ENCODE data around the gene CCNL2.

The CCNL2 gene

GRCh38 chr1:1338278-1338677 is 60.9 kb downstream of the CCNL2 start:
- H3K36me3 ChIP-seq (ENCODE audit: control insufficient read depth, insufficient read depth, low read length): peaks cover 24% of the 10 kb centered on the region
- WGBS (ENCODE audit: insufficient coverage, insufficient read length): no CpG with 5 or more reads among the region's 36 CpGs
- H3K4me3 ChIP-seq (ENCODE audit: low read length): no peak overlapping the region
- H3K27ac ChIP-seq (ENCODE audit: low read length): no peak overlapping the region
- H3K9me3 ChIP-seq (ENCODE audit: control insufficient read depth, insufficient read depth, low read length): no peaks in the 10 kb centered on the region
- H3K4me1 ChIP-seq (ENCODE audit: control insufficient read depth, insufficient read depth, low read length): no peaks in the 10 kb centered on the region
- no peaks in the 10 kb centered on the region for H3K27me3 ChIP-seq (ENCODE audit: control insufficient read depth, insufficient read depth, low read length)
- no peak for DNase-seq (ENCODE audit: low read depth, low spot score)

- WGBS (ENCODE audit: insufficient coverage, insufficient read length): no CpG with 5 or more reads among the region's 18 CpGs
- no peak overlapping the region for H3K27ac ChIP-seq (ENCODE audit: low read length)
- no peak for DNase-seq (ENCODE audit: low read depth, low spot score)
- H3K36me3 ChIP-seq (ENCODE audit: control insufficient read depth, insufficient read depth, low read length): peaks cover 24% of the 10 kb centered on the region
- no peaks in the 10 kb centered on the region for H3K27me3 ChIP-seq (ENCODE audit: control insufficient read depth, insufficient read depth, low read length)
- H3K9me3 ChIP-seq (ENCODE audit: control insufficient read depth, insufficient read depth, low read length): no peaks in the 10 kb centered on the region
- H3K4me1 ChIP-seq (ENCODE audit: control insufficient read depth, insufficient read depth, low read length): no peaks in the 10 kb centered on the region
- no peak overlapping the region for H3K4me3 ChIP-seq (ENCODE audit: low read length)
Observed at GRCh38 chr1:1337793-1338147, 61.4 kb downstream of the CCNL2 start.

DNA sequence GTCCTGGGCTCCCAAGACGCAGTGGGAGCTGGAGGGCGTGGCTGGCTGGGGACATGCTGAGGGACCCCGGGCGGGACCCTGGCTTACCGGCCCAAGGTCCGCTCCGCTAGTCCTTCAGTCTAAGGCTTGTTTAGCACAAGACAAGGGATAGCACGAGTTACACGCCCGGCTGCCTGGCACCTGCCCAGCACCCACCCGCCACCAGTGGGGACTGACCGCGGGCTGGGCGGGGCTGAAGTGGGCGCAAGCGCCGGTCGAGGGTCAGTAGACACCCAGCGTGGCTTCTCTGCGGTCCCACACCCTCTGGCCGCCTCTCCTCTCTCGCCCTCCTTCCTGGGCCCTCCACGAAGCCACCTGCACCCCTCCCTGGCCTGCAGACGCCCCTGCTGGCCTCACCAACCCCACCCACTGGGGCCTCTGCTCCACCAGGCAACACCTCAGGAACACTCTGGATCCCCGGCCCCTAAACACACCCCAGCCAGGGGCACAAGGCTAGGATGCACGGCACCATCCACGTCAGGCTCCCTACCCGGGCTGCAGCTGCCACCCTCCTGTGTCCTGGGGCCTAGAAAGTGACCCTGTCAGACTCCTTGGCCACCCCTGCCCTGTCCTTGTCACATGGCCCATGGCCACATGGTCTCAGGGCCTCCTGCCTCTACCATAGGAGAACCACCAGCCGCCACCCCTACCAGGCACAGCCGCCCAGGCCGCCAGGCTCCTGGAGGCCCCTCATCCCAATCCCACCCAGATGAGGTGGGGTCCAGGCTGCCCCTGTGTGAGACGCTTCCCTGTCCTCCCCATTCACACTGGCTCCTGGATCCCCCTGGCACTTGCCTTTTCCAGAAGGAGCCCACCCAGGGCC is 62.0 kb downstream of the CCNL2 start:
- no peaks in the 10 kb centered on the region for H3K9me3 ChIP-seq (ENCODE audit: control insufficient read depth, insufficient read depth, low read length)
- no peak overlapping the region for H3K27ac ChIP-seq (ENCODE audit: low read length)
- H3K4me1 ChIP-seq (ENCODE audit: control insufficient read depth, insufficient read depth, low read length): no peaks in the 10 kb centered on the region
- H3K36me3 ChIP-seq (ENCODE audit: control insufficient read depth, insufficient read depth, low read length): peaks cover 24% of the 10 kb centered on the region
- no peak overlapping the region for H3K4me3 ChIP-seq (ENCODE audit: low read length)
- DNase-seq (ENCODE audit: low read depth, low spot score): no peak
- no CpG with 5 or more reads among the region's 32 CpGs for WGBS (ENCODE audit: insufficient coverage, insufficient read length)
- no peaks in the 10 kb centered on the region for H3K27me3 ChIP-seq (ENCODE audit: control insufficient read depth, insufficient read depth, low read length)

GRCh38 chr1:1336446-1336845 is 62.7 kb downstream of the CCNL2 start:
- peaks cover 22% of the 10 kb centered on the region for H3K36me3 ChIP-seq (ENCODE audit: control insufficient read depth, insufficient read depth, low read length)
- no peaks in the 10 kb centered on the region for H3K9me3 ChIP-seq (ENCODE audit: control insufficient read depth, insufficient read depth, low read length)
- DNase-seq (ENCODE audit: low read depth, low spot score): no peak
- no peaks in the 10 kb centered on the region for H3K4me1 ChIP-seq (ENCODE audit: control insufficient read depth, insufficient read depth, low read length)
- no peak overlapping the region for H3K27ac ChIP-seq (ENCODE audit: low read length)
- no peak overlapping the region for H3K4me3 ChIP-seq (ENCODE audit: low read length)
- WGBS (ENCODE audit: insufficient coverage, insufficient read length): no CpG with 5 or more reads among the region's 26 CpGs
- H3K27me3 ChIP-seq (ENCODE audit: control insufficient read depth, insufficient read depth, low read length): no peaks in the 10 kb centered on the region

DNA sequence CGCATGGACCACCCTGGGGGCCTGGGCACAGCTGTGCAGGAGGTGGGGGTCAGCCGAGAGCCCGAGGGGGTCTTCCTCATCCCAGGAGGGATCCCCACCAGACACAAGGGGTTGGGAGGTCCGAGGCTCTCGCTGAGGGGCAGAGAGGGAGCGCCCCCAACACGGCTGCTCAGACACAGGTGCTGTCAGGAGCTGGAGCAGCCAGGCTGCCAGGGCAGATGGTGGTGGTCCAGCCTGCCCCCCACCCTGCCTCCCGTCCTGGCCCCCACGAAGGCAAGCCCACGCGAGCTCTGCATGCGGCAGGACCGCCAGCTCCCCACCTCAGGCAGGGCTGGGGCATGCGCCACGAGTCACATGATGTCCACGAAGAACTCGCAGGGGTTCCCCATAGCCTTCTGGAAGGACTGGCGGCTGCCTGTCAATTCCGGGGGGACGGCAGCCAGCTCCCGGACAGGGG is 63.3 kb downstream of the CCNL2 start:
- Histone ChIP-seq H3K4me1 (ENCODE audit: control insufficient read depth, insufficient read depth, low read length) (no peaks in the 10 kb centered on the region), H3K27ac (ENCODE audit: low read length) (no peak overlapping the region), H3K9me3 (ENCODE audit: control insufficient read depth, insufficient read depth, low read length) (no peaks in the 10 kb centered on the region), H3K36me3 (ENCODE audit: control insufficient read depth, insufficient read depth, low read length) (peaks cover 17% of the 10 kb centered on the region), H3K4me3 (ENCODE audit: low read length) (no peak overlapping the region), H3K27me3 (ENCODE audit: control insufficient read depth, insufficient read depth, low read length) (no peaks in the 10 kb centered on the region)
- WGBS (ENCODE audit: insufficient coverage, insufficient read length): no CpG with 5 or more reads among the region's 21 CpGs
- no peak for DNase-seq (ENCODE audit: low read depth, low spot score)
